ENCODE results near the gene TFPI. TPM values are rescaled to one million over a fixed set of nuclear protein-coding genes. Genes with fewer than 3 reads are reported as not detected.
"Not testable (repeated sequence)": the region's sequence is repeated elsewhere in the genome, so short reads cannot be mapped to it uniquely, and the experiment has no call there.

Gene TFPI
- total and polyA plus RNA-seq, 10 of the 15 experiments (the other 5 are each of a cell fraction or from before 2014, with no cell fraction given) = 0.07 to 0.59 (median 0.34) TPM

DNA sequence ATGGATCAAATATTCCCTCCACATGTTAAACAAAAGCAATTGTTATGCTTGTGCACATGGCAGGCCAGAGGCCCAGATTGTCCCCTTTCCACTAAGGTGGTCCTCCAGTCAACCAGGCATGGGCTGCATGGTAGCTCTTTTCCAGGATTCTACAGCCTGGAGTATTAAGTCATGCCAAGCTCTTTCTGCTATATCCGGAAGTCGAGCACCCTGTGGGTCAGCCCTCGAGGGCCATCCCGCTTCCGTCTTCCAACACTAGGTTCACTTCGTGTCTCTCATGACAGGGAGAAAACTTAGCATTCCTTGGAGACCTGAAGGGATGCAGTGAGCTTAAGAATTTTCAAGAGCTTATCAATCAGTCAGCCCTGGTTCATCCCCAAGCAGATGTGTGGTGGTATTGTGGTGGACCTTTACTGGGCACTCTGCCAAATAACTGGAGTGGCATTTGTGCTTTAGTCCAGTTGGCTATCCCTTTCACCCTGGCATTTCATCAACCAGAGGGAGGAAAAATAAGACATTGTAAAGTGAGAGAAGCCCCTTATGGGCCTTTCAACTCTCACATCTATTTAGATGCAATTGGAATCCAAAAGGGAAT is 39.9 kb downstream of the TFPI start:
- H3K4me1 ChIP-seq (ENCODE audit: control insufficient read depth, insufficient read depth, low read length); intact Hi-C loops (cut with micrococcal nuclease; ENCODE audit: unreplicated experiment); H3K27ac ChIP-seq (ENCODE audit: control insufficient read depth, insufficient read depth); FAIRE-seq; in situ Hi-C loops (cut with MboI); H3K4me3 ChIP-seq; POLR2A ChIA-PET; H3K9ac ChIP-seq (ENCODE audit: control insufficient read depth, insufficient read depth, low read length); H4K20me1 ChIP-seq (ENCODE audit: control insufficient read depth, insufficient read depth); H3K36me3 ChIP-seq (ENCODE audit: control insufficient read depth in 2 of 2, insufficient read depth in 2 of 2, low read length in 1 of 2); H3K4me2 ChIP-seq (ENCODE audit: control insufficient read depth, insufficient read depth); DNase-seq (ENCODE audit: low read depth, low spot score); H3K79me2 ChIP-seq (ENCODE audit: control insufficient read depth, insufficient read depth, low read length); RAD21 ChIA-PET (ENCODE audit: unreplicated experiment); H3K27me3 ChIP-seq (replicated peaks in 1 of 2; ENCODE audit: control insufficient read depth in 2 of 2, insufficient read depth in 2 of 2, low read length in 1 of 2); ATAC-seq; H3K9me3 ChIP-seq (replicated peaks; ENCODE audit: control insufficient read depth, insufficient read depth, low read length); BruUV-seq (replicated peaks); H2AFZ ChIP-seq (ENCODE audit: control insufficient read depth, low read depth, low read length): not testable (repeated sequence)
- CTCF ChIA-PET = interaction anchor here (1.2 to 2.9 kb wide), 4 partner anchors 11 to 223 kb away, joined by 3 to 14 read pairs (median 4); no protein-coding TSS in a partner anchor
- SMC1A ChIA-PET (ENCODE audit: uncharacterized antibody, unreplicated experiment) = interaction anchor here (1.1 to 2.9 kb wide), 5 partner anchors 9 to 52 kb away, joined by 3 to 10 read pairs (median 5); no protein-coding TSS in a partner anchor
- WGBS (ENCODE audit: insufficient coverage, insufficient replicate concordance, low lambda C conversion rate, missing lambda C conversion rate) = 19% methylated on average over 6 of the region's 6 CpGs

GRCh38 chr2:187513460-187514234 is 40.6 kb downstream of the TFPI start:
- FAIRE-seq; H3K36me3 ChIP-seq (ENCODE audit: control insufficient read depth in 2 of 2, insufficient read depth in 2 of 2, low read length in 1 of 2); H4K20me1 ChIP-seq (ENCODE audit: control insufficient read depth, insufficient read depth); intact Hi-C loops (cut with micrococcal nuclease; ENCODE audit: unreplicated experiment); H2AFZ ChIP-seq (ENCODE audit: control insufficient read depth, low read depth, low read length); H3K9ac ChIP-seq (ENCODE audit: control insufficient read depth, insufficient read depth, low read length); H3K4me3 ChIP-seq; in situ Hi-C loops (cut with MboI); ATAC-seq; POLR2A ChIA-PET; H3K4me2 ChIP-seq (ENCODE audit: control insufficient read depth, insufficient read depth); H3K4me1 ChIP-seq (ENCODE audit: control insufficient read depth, insufficient read depth, low read length); H3K27me3 ChIP-seq (replicated peaks in 1 of 2; ENCODE audit: control insufficient read depth in 2 of 2, insufficient read depth in 2 of 2, low read length in 1 of 2); H3K27ac ChIP-seq (ENCODE audit: control insufficient read depth, insufficient read depth); BruUV-seq (replicated peaks); DNase-seq (ENCODE audit: low read depth, low spot score); H3K79me2 ChIP-seq (ENCODE audit: control insufficient read depth, insufficient read depth, low read length); H3K9me3 ChIP-seq (replicated peaks; ENCODE audit: control insufficient read depth, insufficient read depth, low read length): not testable (repeated sequence)
- ChIA-PET RAD21 (ENCODE audit: unreplicated experiment) (interaction anchor here (0.9 kb wide), 2 partner anchors 40 to 66 kb away, joined by 3 read pairs; no protein-coding TSS in a partner anchor), CTCF (interaction anchor here (0.9 to 2.9 kb wide), 3 partner anchors 11 to 14 kb away, joined by 3 to 14 read pairs (median 5); no protein-coding TSS in a partner anchor), SMC1A (ENCODE audit: uncharacterized antibody, unreplicated experiment) (interaction anchor here (0.6 to 2.9 kb wide), 4 partner anchors 8 to 223 kb away, joined by 3 to 10 read pairs (median 4); no protein-coding TSS in a partner anchor)
- 34% methylated on average over 5 of the region's 5 CpGs for WGBS (ENCODE audit: insufficient coverage, insufficient replicate concordance, low lambda C conversion rate, missing lambda C conversion rate)

Measured in GM12878 (cell line).